ENCODE measurements around the gene KCNC1.

The KCNC1 gene
- 0 to 0.04 reads per million in 2 donors for total RNA-seq

DNA sequence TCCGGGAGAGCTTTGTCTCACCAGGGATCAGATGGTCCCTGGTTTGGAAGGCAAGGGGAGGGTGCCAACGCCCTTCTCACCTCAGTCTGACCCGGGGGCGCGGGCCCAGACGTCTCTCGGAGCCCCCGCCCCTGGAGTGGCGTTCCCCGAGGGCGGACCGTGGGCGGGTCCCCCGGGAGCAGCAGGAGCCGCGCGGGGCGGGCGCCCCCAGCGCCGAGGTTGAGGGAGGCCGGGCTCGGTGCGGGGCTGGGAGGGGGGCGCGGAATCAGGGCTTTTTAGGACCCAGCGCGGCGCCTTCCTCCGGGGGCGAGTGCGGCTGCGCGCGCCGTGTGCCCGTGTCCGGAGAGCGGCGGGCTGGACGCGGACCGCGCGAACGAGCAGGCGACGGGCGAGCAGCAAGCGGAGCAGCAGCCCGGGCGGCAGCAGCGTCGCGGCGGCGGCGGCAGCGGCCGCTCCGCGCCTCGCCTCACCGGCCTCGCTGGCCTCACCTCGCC lies at the start of gene KCNC1:
Gene KCNC1, plus strand, starts transcription at position 364 of the 494 bp plus-strand sequence. CDS start 1,222 bp downstream, outside the sequence.
- no peak for DNase-seq

DNA sequence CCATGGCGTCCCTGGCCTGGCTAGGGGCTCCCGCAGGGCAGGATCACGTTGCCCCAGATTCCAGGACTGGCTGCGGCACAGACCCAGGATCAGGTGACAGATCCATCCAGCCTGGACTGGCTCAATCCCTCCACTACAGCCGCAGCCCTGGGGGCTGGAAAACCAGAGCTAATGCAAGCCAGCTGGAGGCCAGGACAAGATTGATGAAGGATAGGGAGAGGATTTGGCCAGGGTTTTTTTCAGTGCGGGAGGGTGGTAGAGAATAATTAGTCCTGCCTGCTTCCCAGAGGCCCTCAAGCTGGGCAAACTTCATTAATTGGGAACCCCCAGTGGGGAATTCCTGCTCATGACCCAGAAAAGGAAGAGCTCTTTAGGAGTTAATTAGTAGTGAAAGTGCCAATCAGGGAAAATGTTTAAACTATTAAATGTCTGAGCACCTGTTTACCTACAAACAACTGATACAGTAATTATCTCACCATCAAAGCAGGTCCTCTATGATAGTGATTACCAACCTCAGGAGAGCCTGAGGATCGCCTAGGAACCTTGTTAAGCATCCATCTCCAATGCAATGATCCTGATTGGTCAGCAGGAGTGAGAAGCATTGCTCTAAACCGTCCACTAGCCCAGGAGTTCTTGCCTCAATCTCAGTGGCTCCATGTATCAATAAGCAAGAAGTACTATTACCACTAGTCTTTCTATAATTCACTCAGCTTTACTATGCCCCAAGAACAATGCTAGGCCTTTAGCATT lies 48.2 kb upstream of the KCNC1 start:
- no peak for DNase-seq

DNA sequence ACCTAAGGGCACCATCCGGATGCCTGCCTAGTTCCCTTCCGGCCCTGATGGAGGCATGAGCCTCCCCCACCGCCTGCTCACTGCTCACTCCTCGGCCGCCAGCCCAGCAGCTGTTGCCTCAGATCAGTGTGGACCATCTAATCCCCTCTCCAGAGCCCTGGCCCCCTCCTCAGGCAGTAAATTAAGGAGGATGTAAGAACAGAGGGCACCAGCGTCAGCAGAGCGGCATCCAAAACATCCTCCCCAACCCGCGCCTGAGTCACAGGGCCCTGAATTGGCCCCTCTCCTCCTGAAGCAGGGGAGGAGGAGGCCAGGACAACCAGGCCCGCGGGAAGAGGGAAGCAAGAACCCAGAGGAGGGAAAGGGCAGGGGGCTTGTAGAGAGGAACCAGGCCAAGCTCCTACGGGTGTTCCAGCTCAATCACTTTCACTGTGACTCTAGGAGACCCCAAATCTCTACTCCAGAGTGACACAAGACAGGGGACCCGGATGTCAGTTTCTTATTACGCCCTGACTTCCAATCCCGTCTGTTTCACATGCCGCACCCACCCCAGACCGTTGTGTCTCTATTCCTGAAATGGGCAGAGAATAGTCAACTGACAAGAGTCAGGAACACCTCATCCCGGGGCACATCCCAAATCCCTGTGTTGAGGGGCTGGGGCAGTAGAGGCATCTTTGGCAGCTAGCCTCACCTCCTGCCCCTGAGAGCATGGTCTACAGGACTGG lies 46.5 kb upstream of the KCNC1 start:
- no peak for DNase-seq

DNA sequence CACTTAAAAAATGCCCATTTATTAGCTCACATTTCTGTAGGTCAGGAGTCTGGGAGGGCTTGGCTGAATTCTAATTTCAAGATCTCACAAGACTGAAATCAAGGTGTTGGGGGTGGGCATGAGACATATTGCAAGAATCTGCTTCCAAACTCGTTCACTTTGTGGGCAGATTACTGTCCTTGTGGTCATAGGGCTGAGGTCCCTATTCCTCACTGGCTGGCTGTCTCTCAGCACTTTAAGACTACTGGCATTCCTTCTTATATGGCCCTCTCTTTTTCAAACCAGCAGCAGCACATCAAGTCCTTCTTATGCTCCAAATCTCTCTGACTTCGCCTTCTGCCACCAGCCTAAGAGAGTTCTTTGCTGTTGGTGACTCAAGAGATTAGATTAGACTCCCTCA lies 43.0 kb upstream of the KCNC1 start:
- no peak for DNase-seq

DNA sequence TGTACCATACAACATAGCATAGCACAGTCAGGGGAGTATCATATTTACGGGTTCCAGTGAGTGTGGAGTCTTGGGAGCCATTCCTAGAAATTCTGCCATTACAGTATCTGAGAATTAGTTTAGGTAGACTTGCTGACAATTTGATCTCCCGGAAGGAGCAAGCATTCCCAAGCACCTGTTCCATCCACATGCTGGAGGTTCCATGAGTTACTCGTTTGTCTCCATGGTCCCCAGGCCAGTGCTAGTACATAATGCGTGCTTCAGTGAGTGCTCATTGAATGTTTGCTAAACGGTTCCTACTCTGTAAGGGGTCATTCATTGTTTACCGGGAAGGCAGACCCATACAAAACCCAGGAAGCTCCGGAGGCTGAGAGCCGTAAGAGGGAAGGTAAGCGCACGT lies 42.6 kb upstream of the KCNC1 start:
- no peak for DNase-seq

DNA sequence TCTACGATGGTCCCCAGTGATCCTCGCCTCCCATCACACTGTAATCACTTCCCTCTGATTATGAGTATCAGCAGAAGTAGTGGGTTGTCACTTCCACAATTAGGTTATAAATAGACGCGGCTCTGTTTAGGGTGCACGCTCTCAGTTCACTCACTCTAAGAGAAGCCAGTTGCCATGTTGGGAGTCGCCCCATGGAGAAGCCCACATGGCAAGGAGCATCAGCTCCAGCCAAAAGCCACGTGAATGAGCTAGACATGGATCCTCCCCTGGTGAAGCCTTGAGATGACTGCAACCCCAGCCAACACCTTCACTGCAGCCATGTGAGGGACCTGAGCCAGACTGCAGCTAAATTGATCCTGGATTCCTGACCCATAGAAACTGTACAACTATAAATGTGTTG lies 41.6 kb upstream of the KCNC1 start:
- no peak for DNase-seq

DNA sequence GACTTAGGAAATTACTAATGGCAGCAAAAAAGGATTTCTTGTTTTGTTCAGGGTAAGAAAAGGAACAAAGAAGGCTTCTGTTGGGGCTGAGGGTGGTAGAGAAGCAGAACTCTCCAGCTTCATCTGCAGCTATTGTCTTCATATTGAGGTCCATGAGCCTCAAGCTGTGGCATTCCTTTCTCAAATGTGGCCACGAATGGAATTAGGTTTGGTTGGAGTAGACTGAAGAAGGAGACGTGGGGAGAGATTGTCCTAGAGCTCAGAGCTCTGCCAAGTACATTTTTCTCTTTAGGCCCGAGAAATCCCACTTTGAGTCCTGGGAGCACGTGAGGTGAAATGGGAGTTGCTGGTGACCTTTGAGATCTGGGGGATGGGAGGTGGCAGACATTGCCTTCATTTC lies 41.0 kb upstream of the KCNC1 start:
- no peak for DNase-seq

DNA sequence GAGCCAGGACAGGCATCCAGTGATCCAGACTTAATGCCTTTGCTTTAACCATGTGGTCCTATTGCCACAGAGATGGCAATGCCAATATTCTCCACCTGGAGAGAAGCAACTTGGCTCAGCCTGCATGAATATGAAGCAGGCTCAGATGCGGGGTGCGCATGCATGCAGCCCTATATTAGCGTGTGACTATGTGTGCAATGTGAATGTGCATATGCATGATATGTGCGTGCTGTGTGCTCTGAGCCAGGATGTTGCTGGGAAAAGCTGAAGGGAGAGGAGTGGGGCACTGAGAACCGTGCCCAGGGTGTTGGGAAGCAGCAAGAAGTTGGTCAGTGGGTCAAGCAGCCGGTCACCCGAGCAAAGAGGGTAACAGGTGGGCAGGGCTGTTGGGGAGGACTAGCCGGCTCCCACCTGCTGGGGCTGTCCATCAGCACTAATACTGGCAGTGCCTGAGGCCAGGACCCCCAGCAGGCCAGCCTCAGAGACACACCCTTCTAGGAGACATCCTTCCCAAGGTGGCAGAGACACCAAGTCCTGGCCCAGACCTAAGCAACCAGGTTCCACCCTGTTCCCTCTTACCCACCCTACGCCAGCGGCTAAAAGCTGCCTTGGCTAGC lies 40.0 kb upstream of the KCNC1 start:
- no peak for DNase-seq

DNA sequence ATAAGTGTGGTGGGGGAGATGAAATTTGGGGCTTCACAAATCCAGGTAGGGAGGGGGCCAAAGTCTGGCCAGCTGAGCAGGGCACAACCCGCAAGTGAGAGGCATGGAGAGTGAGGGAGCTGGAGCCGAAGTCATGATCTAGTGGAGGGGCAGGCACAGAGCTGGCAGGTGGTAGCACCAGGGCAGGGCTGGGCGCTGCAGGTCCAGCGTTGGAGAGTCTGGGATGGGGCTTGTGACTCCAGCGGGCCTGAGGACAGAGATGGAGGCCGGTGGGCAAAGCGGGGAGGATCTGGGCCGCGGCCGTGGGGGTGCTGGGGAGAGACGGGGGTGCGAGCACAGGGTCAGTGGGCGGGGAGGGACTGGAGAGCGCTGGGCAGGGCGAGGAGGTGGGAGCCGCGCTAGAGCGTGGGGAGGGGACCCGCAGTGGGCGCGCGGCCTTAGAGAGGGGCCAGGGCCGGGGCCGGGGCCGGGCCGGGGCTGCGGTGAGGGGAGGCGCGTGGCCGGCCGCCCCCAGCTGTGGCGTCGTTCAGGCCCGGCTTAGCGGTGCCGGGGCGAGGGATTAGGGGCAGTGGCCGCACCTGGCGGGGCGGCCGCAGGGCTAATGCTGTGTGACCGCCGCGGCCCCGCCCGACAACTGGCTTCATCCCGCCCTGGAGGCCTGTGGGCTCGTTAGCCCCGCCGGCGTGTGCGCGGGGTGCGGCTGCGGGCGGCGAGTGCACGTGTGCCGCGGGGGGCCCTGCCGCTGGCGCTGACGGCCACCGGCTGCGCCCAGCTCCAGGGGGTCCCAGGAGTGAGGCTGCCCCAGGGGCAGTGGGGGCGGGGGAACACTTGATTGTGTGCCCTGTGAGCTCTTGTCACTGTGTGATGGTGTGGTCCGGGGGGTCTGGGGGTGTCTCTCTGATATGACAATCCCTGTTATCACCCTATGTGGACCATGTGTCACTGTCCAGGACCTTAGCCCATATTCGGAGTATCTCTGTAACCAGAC lies 38.8 kb upstream of the KCNC1 start:
- no peak for DNase-seq

DNA sequence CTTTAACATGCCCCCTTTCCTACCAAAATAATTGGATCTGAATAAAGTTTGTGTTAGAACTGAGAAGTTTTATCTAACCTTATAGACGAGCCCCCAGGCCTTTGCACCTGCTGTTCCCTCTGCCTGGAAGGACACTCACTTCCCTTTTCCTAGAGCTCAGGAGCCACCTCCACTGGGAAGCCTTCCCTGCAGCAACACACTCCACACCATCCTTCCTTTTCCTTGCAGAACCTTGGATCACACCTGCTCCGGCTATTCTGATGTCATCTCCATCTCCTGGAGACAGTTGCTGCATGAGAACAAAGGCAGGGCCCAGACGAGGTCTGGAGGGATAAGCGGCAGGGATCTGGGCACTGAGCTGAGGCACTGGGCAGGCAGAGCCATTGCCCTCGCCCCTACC lies 37.8 kb upstream of the KCNC1 start:
- DNase-seq: no peak

DNA sequence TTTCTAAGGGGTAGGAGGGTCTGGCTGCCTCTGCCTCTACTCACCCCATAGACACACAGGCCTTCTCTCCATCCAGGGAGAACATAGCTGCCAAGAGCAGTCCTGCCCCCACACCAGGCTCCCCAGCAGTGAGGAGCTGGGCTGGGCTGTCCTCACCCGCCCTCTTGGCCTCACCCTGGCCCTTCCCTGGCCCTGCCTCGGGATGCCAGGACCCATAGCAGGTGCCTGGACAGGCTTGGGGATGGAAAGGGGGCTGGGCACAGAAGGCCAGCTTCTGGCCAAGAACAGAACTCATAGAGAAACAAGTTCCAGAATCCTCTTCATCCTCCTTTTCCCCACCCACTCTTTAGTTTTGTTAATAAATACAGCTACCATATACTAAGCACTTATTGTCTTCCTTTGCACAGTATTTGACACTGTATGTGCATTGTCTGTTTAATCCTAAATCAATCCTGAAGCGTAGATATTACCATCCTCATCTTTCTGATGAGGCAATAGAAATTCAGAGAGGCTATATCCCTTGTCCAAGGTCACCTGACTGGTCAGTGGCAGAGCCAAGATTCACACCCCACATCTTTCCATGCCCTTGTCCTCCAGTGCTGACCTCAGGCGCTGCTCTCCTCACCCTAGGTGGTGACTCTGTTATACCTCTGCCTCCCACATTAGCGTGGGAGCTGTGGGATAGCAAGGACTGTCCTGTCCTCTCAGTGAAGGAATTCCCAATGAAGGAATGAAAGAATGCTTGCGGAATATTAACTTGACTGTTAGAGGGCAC lies 37.2 kb upstream of the KCNC1 start:
- no peak for DNase-seq

DNA sequence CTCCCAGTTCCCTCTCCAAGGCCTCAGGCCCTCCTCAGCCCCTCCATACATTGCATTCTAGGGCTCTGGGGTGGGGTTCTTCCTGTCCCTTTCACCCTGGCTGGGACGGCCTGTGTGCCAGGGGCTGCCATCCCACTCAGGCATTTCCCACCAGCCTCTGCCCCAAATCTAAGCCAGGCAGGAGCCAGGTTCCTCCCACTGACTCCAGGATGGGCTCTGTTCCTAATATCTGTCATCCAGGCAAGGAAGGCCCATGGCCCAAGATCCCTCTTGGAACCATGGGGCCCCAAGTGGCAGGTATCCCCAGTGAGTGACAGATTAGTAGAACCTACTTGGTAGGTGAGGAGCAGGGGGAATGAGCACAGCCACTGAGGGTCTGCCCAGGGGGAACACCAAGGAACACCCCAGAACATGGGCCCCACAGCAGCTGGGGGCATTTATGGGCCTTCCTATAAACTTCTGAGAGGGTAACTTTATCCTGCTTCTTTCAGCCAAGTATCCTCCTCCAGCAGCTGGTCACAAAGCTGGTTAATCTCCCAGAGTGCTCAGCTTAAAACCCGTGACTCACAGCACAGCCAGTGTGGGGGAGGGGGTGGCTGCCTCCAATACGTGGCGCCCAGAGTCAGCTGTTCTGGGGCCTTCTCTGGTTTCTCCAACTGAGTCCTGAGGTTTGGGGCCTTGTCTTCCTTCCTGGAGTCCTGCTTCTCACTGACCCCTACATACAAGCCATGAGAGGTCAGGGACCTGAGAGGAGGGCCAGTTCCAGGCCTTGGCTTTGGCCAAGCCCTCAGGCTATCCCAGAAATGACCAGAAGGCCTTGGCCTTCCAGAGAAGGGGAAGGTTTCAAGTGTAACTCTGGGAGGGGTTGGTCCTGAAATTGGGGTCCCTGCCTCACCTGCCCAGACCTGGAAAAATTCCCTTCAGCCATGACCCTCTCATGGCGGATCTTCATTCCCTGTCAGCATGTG lies 35.1 kb upstream of the KCNC1 start:
- no peak for DNase-seq

DNA sequence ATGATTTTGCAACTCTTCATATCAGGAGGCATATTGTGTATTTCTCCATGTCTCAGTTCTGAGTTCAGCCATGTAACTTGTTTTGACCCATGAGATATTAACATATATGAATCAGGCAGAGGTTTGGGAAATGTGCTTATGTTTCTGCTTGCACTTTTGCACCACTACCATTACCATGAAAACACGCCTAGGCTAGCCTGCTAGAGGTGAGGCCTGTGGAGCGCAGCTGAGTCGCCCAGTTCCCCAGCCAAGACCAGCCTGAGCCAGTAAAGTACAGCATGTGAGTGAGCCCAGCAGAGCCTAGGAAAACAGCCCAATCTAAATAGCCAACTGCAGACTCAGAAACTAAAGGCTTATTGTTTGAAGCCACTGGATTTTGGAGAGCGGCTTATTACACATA lies 33.6 kb upstream of the KCNC1 start:
- DNase-seq: no peak

DNA sequence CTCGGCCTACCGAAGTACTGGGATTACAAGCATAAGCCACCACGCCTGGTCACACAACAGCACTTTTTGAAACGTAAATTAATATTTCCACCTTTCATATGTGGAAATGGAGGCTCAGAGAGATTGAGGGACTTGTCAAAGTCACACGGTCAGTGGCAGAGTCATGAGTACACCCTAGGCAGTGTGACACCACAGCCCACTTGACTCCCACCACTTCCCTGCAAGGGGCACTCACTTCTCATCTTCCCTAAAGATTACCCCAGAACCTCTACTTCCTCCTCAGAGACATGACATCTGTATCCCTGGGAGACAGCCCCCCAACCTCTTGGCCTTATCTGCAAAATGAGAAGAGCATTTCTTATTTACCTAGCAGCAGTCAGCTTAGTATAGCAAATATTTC lies 31.7 kb upstream of the KCNC1 start:
- no peak for DNase-seq

DNA sequence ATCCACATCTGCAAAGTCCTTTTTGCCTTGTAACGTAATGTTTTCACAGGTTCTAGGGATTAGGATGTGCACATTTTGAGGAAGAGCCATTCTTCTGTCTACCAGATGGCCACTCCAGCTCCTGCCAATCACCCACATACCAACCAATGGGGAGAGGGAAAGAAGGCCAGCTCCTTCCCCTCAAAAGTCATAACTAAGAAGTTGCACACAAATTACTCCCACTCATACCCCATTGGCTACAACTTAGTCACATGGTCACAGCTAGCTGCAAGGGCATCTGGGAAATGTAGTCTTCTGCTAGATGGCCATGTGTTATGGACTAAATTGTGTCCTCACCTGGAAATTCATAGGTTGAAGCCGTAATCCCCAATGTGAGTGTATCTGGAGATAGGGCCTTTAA lies 30.6 kb upstream of the KCNC1 start:
- no peak for DNase-seq

DNA sequence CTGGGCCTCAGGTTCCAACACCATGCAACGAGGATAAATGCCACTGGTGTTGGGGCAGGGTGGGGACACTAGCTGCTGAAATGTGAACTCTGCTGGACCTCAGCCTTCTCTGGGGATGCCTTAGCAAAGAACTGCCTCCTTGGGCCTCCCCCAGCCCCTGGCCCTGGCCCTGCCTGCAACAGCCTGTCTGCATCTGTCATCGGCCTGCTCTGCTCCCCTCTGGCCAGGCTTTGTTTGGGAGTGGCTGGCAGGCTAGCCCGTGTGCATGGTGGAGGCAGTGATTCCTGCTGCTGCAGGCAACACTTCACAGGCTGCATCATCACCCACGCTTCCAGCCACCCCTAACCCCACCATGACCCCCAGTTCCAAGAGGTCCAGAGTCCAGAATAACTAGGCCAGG lies 26.8 kb upstream of the KCNC1 start:
- no peak for DNase-seq

DNA sequence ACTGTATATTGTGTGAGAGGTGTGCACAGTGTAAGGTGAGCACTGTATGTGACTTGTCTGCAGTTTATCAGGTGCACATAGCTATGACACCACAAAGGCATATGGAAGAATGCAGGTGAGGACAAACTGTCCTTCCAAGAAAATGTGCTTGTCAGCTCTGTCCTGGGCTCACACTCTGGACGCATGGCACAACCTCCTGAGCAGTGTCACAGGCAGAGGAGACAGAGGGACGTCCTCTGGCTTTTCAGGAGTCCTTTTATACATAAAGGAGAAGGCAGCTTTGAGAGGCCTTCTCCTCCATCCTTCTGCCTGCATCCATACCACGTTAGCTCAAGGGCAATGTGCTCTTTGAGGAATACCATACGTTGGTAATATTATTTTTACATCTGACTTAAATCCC lies 22.7 kb upstream of the KCNC1 start:
- no peak for DNase-seq

DNA sequence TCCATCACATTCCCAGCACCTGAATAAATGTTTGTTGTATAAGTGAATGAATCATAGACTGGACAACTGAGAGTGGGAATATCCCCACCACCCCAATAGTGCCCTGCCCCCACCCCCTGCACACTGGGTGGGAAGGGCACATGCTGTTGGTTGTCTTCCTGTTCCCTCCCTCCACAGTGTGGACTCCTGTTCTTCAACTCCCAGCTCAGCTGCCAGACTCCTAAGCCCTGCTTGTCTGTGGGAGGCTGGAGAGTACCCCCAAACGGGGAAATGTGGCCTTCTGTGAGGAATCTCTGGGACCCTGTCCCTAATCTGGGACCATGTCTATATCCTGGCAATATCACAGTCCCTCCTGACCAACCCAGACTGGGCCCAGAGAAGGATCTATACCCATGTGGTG lies 20.7 kb upstream of the KCNC1 start:
- no peak for DNase-seq

DNA sequence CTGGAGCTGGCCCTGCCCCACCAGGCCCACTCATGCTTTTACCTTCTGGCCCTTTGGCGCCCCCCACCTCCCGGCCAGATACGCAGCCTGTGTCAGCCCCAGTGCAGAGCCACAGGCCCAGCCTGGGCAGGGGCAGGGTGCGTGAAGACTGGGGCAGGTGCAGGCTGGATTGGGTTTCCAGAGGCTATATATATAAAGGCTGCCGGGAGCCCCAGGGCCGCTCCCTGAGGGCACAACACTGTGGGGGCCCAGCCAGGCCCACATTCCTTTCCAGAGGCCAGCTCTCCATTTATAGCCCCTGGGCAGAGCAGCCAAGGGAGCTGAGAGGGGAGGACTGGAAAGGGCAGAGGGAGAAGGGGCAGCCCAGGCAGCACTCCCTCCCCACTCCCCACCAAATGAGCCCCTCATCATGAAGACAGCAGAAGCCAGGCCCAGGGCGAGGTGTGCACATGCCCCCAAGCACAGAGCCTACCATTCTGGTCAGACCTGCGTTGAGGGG lies 20.2 kb upstream of the KCNC1 start:
- DNase-seq: no peak

DNA sequence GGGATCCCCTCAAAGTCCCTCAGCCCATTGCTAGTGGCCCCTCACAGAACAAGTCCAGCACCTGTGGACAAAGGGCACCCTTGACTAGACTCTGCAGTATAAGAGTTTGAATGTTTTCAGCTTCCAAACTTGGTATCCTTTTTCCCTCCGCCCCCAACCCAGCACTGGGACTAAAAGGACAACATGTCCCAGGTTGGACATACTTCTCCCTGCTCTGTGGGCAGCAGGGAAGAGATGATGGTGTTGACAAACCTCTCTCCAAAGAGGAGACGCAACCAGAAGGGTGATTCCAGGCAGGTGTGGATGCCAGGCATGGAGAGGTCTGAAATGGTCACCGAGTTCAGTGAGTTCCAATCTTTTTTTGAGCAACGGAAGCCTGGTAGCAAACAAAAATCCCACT lies 19.7 kb upstream of the KCNC1 start:
- no peak for DNase-seq
